Stimulated activated CD4-positive, alpha-beta T cell treated with anti-CD3 and anti-CD28 coated beads, Interleukin-1b, Interleukin-23, amount 100 ng/mL, for 4 hours (primary cell): ENCODE measurements around the gene FAM43A.

Experiments used
- DNase-seq, 2 donors: peaks; one replicate each; pipeline ENCODE4 v3.0.0-alpha.2; 2020; ENCODE audit warnings: low read depth in 2 of 2

FAM43A gene

GRCh38 chr3:194675680-194676079 lies 10.0 kb upstream of the FAM43A start:
- DNase-seq = no peak

GRCh38 chr3:194676471-194676870 lies 9.2 kb upstream of the FAM43A start:
- no peak for DNase-seq

GRCh38 chr3:194680888-194681615 lies 4.6 kb upstream of the FAM43A start:
- DNase-seq = no peak

- DNase-seq = no peak
These were observed 3.4 kb upstream of the FAM43A start for GRCh38 chr3:194682189-194682693.

GRCh38 chr3:194682694-194683310 lies 2.9 kb upstream of the FAM43A start:
- DNase-seq = peak; percentile 44 to 55

- DNase-seq = no peak
These were observed 2.3 kb upstream of the FAM43A start for GRCh38 chr3:194683380-194683779.

GRCh38 chr3:194685065-194685717 lies 492 bp upstream of the FAM43A start:
- DNase-seq = no peak

GRCh38 chr3:194686414-194686815 lies 732 bp downstream of the FAM43A start:
- no peak for DNase-seq

GRCh38 chr3:194686816-194687637 lies 1.3 kb downstream of the FAM43A start:
- peak in 1 of 2 donors; percentile 22 for DNase-seq

- peak; percentile 66 to 78 for DNase-seq
These were observed 2.0 kb downstream of the FAM43A start for GRCh38 chr3:194687638-194688199.

- no peak for DNase-seq
These were observed 2.6 kb downstream of the FAM43A start for GRCh38 chr3:194688200-194688740.

GRCh38 chr3:194688946-194689345 lies 3.3 kb downstream of the FAM43A start:
- DNase-seq = no peak

- DNase-seq = no peak
These were observed 3.8 kb downstream of the FAM43A start for GRCh38 chr3:194689493-194689944.

- DNase-seq = no peak
These were observed 5.1 kb downstream of the FAM43A start for GRCh38 chr3:194690501-194691372.

- DNase-seq = no peak
These were observed 6.0 kb downstream of the FAM43A start for GRCh38 chr3:194691481-194692283.

- DNase-seq = no peak
These were observed 11.0 kb downstream of the FAM43A start for GRCh38 chr3:194696702-194697101.

- no peak for DNase-seq
These were observed 16.9 kb downstream of the FAM43A start for GRCh38 chr3:194702545-194702944.

- DNase-seq = no peak
These were observed 19.5 kb downstream of the FAM43A start for GRCh38 chr3:194705227-194705626.

GRCh38 chr3:194705761-194706160 lies 20.1 kb downstream of the FAM43A start:
- DNase-seq = no peak
